IPS-18c (cell line): ENCODE data around the gene TSSK1B.
"Not testable (repeated sequence)": the region's sequence is repeated elsewhere in the genome, so short reads cannot be mapped to it uniquely, and the experiment has no call there.

Source experiments
- H3K4me3 ChIP-seq: 2 replicates; pipeline ENCODE4 v1.7.0; 2013; ENCODE audit warnings: low read depth, mild to moderate bottlenecking, low read length, moderate library complexity; ENCODE audit not compliant: insufficient read depth
- H3K9me3 ChIP-seq: one replicate; pipeline ENCODE4 v1.6.1; 2013; ENCODE audit warnings: mild to moderate bottlenecking, low read length, moderate library complexity; ENCODE audit not compliant: control insufficient read depth, insufficient read depth

Gene TSSK1B

GRCh38 chr5:113434889-113435288 is at the start of gene TSSK1B:
TSS of gene TSSK1B (minus strand) at chr5:113434989. CDS start at chr5:113434839, 150 bp downstream.
- Histone ChIP-seq H3K4me3 (no peak within 1 kb of the TSS), H3K9me3 (no peaks in the 10 kb centered on the region)

GRCh38 chr5:113480243-113480642 is 45.5 kb upstream of the TSSK1B start:
- Histone ChIP-seq H3K4me3 (no peak overlapping the region), H3K9me3 (no peaks in the 10 kb centered on the region)

GRCh38 chr5:113478691-113479090 is 43.9 kb upstream of the TSSK1B start:
- Histone ChIP-seq H3K4me3 (no peak overlapping the region), H3K9me3 (no peaks in the 10 kb centered on the region)

GRCh38 chr5:113474100-113474728 is 39.4 kb upstream of the TSSK1B start:
- Histone ChIP-seq H3K4me3 (no peak overlapping the region), H3K9me3 (no peaks in the 10 kb centered on the region)

GRCh38 chr5:113463032-113463431 is 28.2 kb upstream of the TSSK1B start:
- Histone ChIP-seq H3K4me3 (no peak overlapping the region), H3K9me3 (no peaks in the 10 kb centered on the region)

GRCh38 chr5:113457106-113457505 is 22.3 kb upstream of the TSSK1B start:
- H3K4me3 ChIP-seq, H3K9me3 ChIP-seq: not testable (repeated sequence)

- no peak overlapping the region for H3K4me3 ChIP-seq
Measured at GRCh38 chr5:113452941-113453340, 18.2 kb upstream of the TSSK1B start.

GRCh38 chr5:113451797-113452196 is 17.0 kb upstream of the TSSK1B start:
- H3K4me3 ChIP-seq, result no peak overlapping the region
- no peaks in the 10 kb centered on the region for H3K9me3 ChIP-seq

More at GRCh38 chr5:113452941-113453340, 18.2 kb upstream of the TSSK1B start:
- H3K9me3 ChIP-seq, result no peaks in the 10 kb centered on the region

GRCh38 chr5:113450929-113451328 is 16.1 kb upstream of the TSSK1B start:
- Histone ChIP-seq H3K9me3 (no peaks in the 10 kb centered on the region), H3K4me3 (no peak overlapping the region)

GRCh38 chr5:113450462-113450861 is 15.7 kb upstream of the TSSK1B start:
- Histone ChIP-seq H3K4me3 (no peak overlapping the region), H3K9me3 (no peaks in the 10 kb centered on the region)

- H3K4me3 ChIP-seq, result no peak overlapping the region
- no peaks in the 10 kb centered on the region for H3K9me3 ChIP-seq
Measured at GRCh38 chr5:113448252-113448651, 13.5 kb upstream of the TSSK1B start.

- H3K9me3 ChIP-seq, result no peaks in the 10 kb centered on the region
- no peak overlapping the region for H3K4me3 ChIP-seq
Measured at GRCh38 chr5:113447498-113448050, 12.8 kb upstream of the TSSK1B start.

GRCh38 chr5:113446358-113446927 is 11.7 kb upstream of the TSSK1B start:
- Histone ChIP-seq H3K9me3 (no peaks in the 10 kb centered on the region), H3K4me3 (no peak overlapping the region)

- H3K9me3 ChIP-seq, result no peaks in the 10 kb centered on the region
- no peak overlapping the region for H3K4me3 ChIP-seq
Measured at GRCh38 chr5:113437111-113437510, 2.3 kb upstream of the TSSK1B start.

GRCh38 chr5:113435575-113435974 is 786 bp upstream of the TSSK1B start:
- Histone ChIP-seq H3K9me3 (no peaks in the 10 kb centered on the region), H3K4me3 (no peak overlapping the region)

- no peak overlapping the region for H3K4me3 ChIP-seq
- H3K9me3 ChIP-seq, result no peaks in the 10 kb centered on the region
Measured at GRCh38 chr5:113433862-113434612, 752 bp downstream of the TSSK1B start.

- H3K9me3 ChIP-seq, result no peaks in the 10 kb centered on the region
- no peak overlapping the region for H3K4me3 ChIP-seq
Measured at GRCh38 chr5:113433071-113433470, 1.7 kb downstream of the TSSK1B start.
